Effector memory CD8-positive, alpha-beta T cell (primary cell): ENCODE results near the gene EFL1.
"Not testable (repeated sequence)": the region's sequence is repeated elsewhere in the genome, so short reads cannot be mapped to it uniquely, and the experiment has no call there.

ENCODE experiments used
- ATAC-seq: fragments of 150-1000 bp; cut with Tn5 transposase; replicated peaks from 2 replicates; pipeline ENCODE4 v1.10.0; 2021; ENCODE audit warnings: mild to moderate bottlenecking, moderate library complexity
- DNase-seq, 3 experiments: peaks; one replicate each; pipeline ENCODE4 v3.0.0; 2021
- H3K27ac Mint-ChIP-seq, 2 donors: one replicate each; pipeline ENCODE4 v1.8.0; 2022; ENCODE audit warnings: mild to moderate bottlenecking in 2 of 2, mixed read lengths in 2 of 2, moderate library complexity in 2 of 2
- H3K27me3 Mint-ChIP-seq, 2 donors: one replicate each; pipeline ENCODE4 v1.8.0; 2022; ENCODE audit warnings: mixed read lengths in 2 of 2
- H3K36me3 Mint-ChIP-seq: one replicate; pipeline ENCODE4 v1.8.0; 2022; ENCODE audit warnings: mild to moderate bottlenecking, moderate library complexity, mixed read lengths; ENCODE audit not compliant: insufficient read depth
- H3K4me1 Mint-ChIP-seq, 2 donors: one replicate each; pipeline ENCODE4 v1.8.0; 2022; ENCODE audit warnings: low read depth in 2 of 2, mixed read lengths in 2 of 2
- H3K4me3 Mint-ChIP-seq, 2 donors: one replicate each; pipeline ENCODE4 v1.8.0; 2022; ENCODE audit warnings: mild to moderate bottlenecking in 2 of 2, mixed read lengths in 2 of 2, moderate library complexity in 2 of 2
- H3K9me3 Mint-ChIP-seq, 2 donors: one replicate each; pipeline ENCODE4 v1.8.0; 2022; ENCODE audit warnings: mixed read lengths in 2 of 2

Gene EFL1

DNA sequence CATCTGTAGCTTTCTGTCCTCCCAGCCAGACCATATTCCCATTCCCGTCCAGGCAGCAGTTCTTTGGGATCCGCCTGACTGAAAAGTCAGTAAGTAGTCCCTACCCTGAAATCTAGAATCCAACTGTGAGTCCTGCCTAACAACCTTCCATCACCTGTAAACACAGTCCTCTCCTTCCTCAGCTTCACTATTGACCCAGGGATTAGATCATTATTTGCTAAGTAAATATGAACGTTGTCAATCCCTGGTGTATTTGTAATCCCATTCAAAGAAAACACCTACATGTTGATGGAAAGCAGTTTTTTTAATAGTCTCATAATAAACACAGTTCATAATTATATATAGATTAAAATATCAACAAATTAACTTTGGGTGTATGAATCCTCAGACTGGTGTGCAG lies 816 bp upstream of the EFL1 start:
- Mint-ChIP-seq H3K4me1 (peaks cover 20 to 26% of the 10 kb centered on the region in 2 donors), H3K36me3 (peaks cover 11% of the 10 kb centered on the region), H3K9me3 (no peaks in the 10 kb centered on the region), H3K27me3 (no peaks in the 10 kb centered on the region), H3K27ac (peak overlapping the region; percentile 93 to 97), H3K4me3 (peak overlapping the region; percentile 92 to 95)
- ATAC-seq (no peak), DNase-seq (no peak)

DNA sequence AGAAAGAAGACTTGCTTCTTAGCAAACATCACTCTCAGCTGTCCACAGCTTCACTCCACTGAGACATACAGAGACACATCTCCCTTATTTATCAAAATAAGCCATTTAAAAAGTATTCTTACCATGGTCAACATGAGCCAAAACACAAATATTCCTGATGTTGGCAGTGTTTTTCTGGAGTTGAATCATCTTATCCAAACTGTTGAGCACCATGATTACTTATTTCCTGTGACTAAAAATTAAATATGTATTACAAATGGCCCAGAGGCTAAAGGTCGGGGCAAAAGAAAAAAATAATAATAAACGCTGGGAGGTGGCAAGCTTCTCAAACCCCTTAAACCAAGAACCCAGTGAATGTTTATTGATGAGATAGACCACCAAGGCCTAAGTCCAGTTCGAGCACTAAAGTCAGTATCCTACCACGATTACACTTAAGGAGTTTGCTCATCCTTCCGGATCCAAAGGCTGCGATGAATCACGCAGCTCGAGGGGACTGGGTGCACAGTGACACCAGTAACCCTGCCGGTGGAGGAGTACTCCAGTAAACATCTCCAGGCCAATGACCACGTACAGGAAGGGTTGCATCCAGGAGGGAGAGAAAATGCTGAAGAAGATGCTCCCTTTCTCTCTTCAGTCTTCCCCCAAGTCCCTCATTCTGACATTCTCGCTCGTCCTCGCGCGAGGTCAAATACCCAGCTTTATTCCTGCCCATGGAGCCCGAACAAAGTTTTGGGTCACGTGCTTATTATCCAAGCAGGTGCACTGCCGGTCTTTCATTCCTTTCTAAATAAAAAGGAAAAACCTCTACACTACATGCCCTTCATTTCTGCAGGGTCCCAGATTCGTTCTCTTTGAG lies 740 bp downstream of the EFL1 start:
- not testable (repeated sequence) for ATAC-seq, H3K27me3 Mint-ChIP-seq, H3K9me3 Mint-ChIP-seq
- H3K4me1 Mint-ChIP-seq = peaks cover 20 to 26% of the 10 kb centered on the region in 2 donors
- H3K27ac Mint-ChIP-seq = peak overlapping the region; percentile 93 to 97
- peak in 1 of 3 experiments; percentile 2 for DNase-seq
- H3K36me3 Mint-ChIP-seq = peaks cover 16% of the 10 kb centered on the region
- H3K4me3 Mint-ChIP-seq = peak overlapping the region; percentile 92 to 95

DNA sequence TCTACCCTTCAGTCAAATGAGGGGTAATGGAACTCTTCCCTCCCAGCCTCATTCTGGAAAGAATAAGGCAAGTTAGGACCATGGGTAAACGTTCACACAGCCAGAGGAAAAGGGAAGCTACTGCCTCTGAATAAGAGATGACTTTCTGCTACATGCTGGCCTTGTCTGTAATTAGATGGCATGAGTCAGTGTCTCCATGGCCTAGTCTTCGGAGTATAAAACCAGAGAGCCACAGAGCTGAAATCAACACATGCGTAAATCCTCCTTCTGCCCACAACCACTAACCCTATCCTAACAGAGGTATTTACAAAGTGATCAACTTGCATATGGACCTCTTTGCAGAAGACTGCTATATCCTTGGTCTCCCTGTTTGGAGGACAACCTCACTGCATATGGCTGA lies 14.3 kb downstream of the EFL1 start:
- DNase-seq = not testable (repeated sequence)

DNA sequence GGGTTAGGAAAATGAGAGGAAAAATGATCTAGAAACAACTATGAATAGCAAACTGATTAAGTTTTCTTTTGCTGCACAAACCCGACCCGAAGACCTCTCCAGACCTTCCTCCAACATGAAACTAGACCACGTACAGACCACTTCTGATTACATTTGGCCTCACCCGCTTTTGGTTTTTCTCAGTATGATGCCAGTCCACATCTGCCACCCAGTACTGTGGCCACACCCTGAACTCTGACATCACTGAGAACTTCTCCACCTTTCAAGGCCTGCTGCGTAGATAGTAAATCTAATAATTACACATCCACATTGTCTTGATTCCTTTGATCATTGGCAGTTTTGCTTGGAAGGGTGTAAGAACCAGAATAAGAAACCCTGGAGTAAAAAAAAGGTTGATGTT lies 16.6 kb downstream of the EFL1 start:
- H3K4me1 Mint-ChIP-seq, H3K4me3 Mint-ChIP-seq, ATAC-seq, H3K36me3 Mint-ChIP-seq, DNase-seq, H3K9me3 Mint-ChIP-seq, H3K27me3 Mint-ChIP-seq: not testable (repeated sequence)
- H3K27ac Mint-ChIP-seq = peak overlapping the region in 1 of 2 donors; percentile 47

More for the DNA sequence above, 14.3 kb downstream of the EFL1 start:
- H3K4me1 Mint-ChIP-seq, H3K27me3 Mint-ChIP-seq, ATAC-seq, H3K4me3 Mint-ChIP-seq, H3K27ac Mint-ChIP-seq, H3K9me3 Mint-ChIP-seq: not testable (repeated sequence)
- peaks cover 12% of the 10 kb centered on the region for H3K36me3 Mint-ChIP-seq

- H3K4me3 Mint-ChIP-seq, DNase-seq, H3K27me3 Mint-ChIP-seq, H3K27ac Mint-ChIP-seq, H3K4me1 Mint-ChIP-seq, H3K9me3 Mint-ChIP-seq, ATAC-seq: not testable (repeated sequence)
- peaks cover 15% of the 10 kb centered on the region for H3K36me3 Mint-ChIP-seq
Measured at GRCh38 chr15:82243644-82244043, 18.9 kb downstream of the EFL1 start.

- DNase-seq, H3K4me3 Mint-ChIP-seq, H3K9me3 Mint-ChIP-seq, H3K27ac Mint-ChIP-seq, ATAC-seq, H3K4me1 Mint-ChIP-seq, H3K27me3 Mint-ChIP-seq: not testable (repeated sequence)
- H3K36me3 Mint-ChIP-seq = peaks cover 15% of the 10 kb centered on the region
Measured at GRCh38 chr15:82241836-82242499, 20.6 kb downstream of the EFL1 start.

- no peak overlapping the region for H3K27ac Mint-ChIP-seq
- no peaks in the 10 kb centered on the region for H3K9me3 Mint-ChIP-seq
- H3K36me3 Mint-ChIP-seq = peaks cover 22% of the 10 kb centered on the region
Measured at GRCh38 chr15:82239685-82240391, 22.7 kb downstream of the EFL1 start.

DNA sequence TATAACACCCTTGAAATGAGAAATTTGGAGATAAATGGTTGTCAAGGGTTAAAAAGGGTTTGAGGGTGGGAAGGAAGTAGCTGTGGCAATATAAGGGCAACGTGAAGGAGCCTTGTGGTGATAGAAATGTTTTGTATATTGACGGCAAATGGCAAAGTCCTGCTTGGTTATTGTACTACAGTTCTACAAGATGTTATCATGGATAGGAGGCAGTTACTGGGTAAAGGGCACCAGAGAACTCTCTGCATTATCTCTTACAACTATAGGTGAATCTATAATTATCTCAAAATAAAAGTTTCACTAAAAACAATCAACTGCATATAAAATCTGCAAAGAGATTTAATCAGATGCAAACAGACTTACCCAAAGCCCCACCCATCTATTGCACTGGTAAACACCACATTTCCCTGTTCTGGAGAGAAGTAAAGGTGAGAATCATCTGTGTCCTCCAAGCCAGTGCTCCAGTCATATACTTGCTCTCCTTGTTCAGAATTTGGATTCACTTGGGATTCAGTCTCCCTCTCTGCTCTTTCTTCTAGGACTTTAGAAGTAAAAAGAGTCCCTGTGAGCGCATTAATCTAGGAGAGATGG lies 24.5 kb downstream of the EFL1 start:
- not testable (repeated sequence) for H3K4me3 Mint-ChIP-seq, H3K27ac Mint-ChIP-seq, H3K9me3 Mint-ChIP-seq, H3K4me1 Mint-ChIP-seq, DNase-seq, ATAC-seq, H3K27me3 Mint-ChIP-seq
- peaks cover 22% of the 10 kb centered on the region for H3K36me3 Mint-ChIP-seq

More at GRCh38 chr15:82239685-82240391, 22.7 kb downstream of the EFL1 start:
- no peak for DNase-seq
- Mint-ChIP-seq H3K4me1 (no peaks in the 10 kb centered on the region), H3K4me3 (no peak overlapping the region), H3K27me3 (no peaks in the 10 kb centered on the region)
- ATAC-seq = no peak

- Mint-ChIP-seq H3K27ac (peak overlapping the region; percentile 20 to 22), H3K36me3 (peaks cover 22% of the 10 kb centered on the region), H3K27me3 (no peaks in the 10 kb centered on the region), H3K9me3 (no peaks in the 10 kb centered on the region), H3K4me3 (no peak overlapping the region), H3K4me1 (peaks cover 2 to 9% of the 10 kb centered on the region in 2 donors)
- DNase-seq = no peak
- ATAC-seq = no peak
Measured at GRCh38 chr15:82231842-82232241, 30.7 kb downstream of the EFL1 start.

DNA sequence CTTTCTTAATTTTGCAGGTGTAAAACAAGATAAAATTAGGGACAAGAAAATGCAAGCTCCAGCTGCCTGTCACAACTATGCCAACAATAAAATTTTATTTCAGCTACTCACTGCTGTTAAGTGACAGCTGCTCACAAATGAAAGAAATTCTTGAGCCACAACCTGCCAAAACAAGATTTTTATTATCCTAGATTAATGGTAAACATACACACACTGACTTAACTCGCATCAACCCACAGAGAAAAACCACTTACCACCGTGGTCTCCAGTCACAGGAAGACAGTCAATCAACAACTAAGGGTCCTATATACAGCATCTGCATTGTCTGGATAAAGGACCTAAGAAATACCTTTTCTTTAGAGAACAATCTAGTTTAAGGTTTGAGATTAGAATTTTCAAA lies 31.3 kb downstream of the EFL1 start:
- Mint-ChIP-seq H3K9me3 (no peaks in the 10 kb centered on the region), H3K4me1 (peaks cover 2 to 9% of the 10 kb centered on the region in 2 donors), H3K27me3 (no peaks in the 10 kb centered on the region), H3K4me3 (no peak overlapping the region), H3K27ac (no peak overlapping the region), H3K36me3 (peaks cover 16% of the 10 kb centered on the region)
- ATAC-seq (no peak), DNase-seq (no peak)

GRCh38 chr15:82228750-82229149 lies 33.8 kb downstream of the EFL1 start:
- H3K27me3 Mint-ChIP-seq = no peaks in the 10 kb centered on the region
- DNase-seq (no peak), ATAC-seq (no peak)
- no peak overlapping the region for H3K27ac Mint-ChIP-seq
- H3K36me3 Mint-ChIP-seq = peaks cover 21% of the 10 kb centered on the region
- no peaks in the 10 kb centered on the region for H3K9me3 Mint-ChIP-seq
- no peak overlapping the region for H3K4me3 Mint-ChIP-seq
- H3K4me1 Mint-ChIP-seq = peaks cover 2 to 9% of the 10 kb centered on the region in 2 donors

- ATAC-seq, H3K9me3 Mint-ChIP-seq, H3K27me3 Mint-ChIP-seq, H3K4me1 Mint-ChIP-seq, H3K4me3 Mint-ChIP-seq: not testable (repeated sequence)
- peak in 1 of 3 experiments; percentile 1 for DNase-seq
- Mint-ChIP-seq H3K36me3 (peaks cover 34% of the 10 kb centered on the region), H3K27ac (peak overlapping the region in 1 of 2 donors; percentile 12)
Measured at GRCh38 chr15:82221535-82221934, 41.0 kb downstream of the EFL1 start.

GRCh38 chr15:82216092-82216491 lies 46.4 kb downstream of the EFL1 start:
- H3K27me3 Mint-ChIP-seq, H3K9me3 Mint-ChIP-seq, H3K27ac Mint-ChIP-seq, H3K4me1 Mint-ChIP-seq, H3K4me3 Mint-ChIP-seq, ATAC-seq, DNase-seq: not testable (repeated sequence)
- H3K36me3 Mint-ChIP-seq = peaks cover 41% of the 10 kb centered on the region
